Caco-2 (cell line): ENCODE data around the gene LGR6. TPM values are rescaled to one million over a fixed set of nuclear protein-coding genes. Genes with fewer than 3 reads are reported as not detected.

Experiments used
- BruUV-seq: library from RNA; stranded (reverse); fragments of 400-500 nt; replicated peaks from 2 replicates; lab custom pipeline; 2021; lab: Mats Ljungman, UMichigan
- CTCF ChIA-PET: fragments of 300-600 bp; sonication (Branson Sonifier 250); formaldehyde crosslinking; loops from one replicate; lab custom pipeline; 2022; ENCODE audit warnings: antibody characterized with exemption; lab: Charles Lee
- POLR2A ChIA-PET: fragments of 300-600 bp; sonication (Branson Sonifier 250); formaldehyde crosslinking; loops from one replicate; lab custom pipeline; 2022; ENCODE audit warnings: antibody characterized with exemption; lab: Charles Lee
- DNase-seq, 2 experiments: peaks; one replicate each; pipeline versions ENCODE4 v3.0.0 to v3.0.0-alpha.2; 2020 to 2022
- H3K27me3 ChIP-seq: replicated peaks from 2 replicates; pipeline ENCODE4 v1.6.0; 2011; ENCODE audit warnings: low read length; ENCODE audit not compliant: control insufficient read depth, insufficient read depth
- H3K36me3 ChIP-seq: 2 replicates; pipeline ENCODE4 v1.5.1; 2011; ENCODE audit warnings: low read length; ENCODE audit not compliant: control insufficient read depth, insufficient read depth
- H3K4me1 ChIP-seq: fragments of 250-450 bp; sonication (Bioruptor Pico); 2 replicates; pipeline ENCODE4 v1.5.1; 2020; ENCODE audit warnings: mild to moderate bottlenecking
- H3K4me3 ChIP-seq: 2 replicates; pipeline ENCODE4 v1.5.1; 2011; ENCODE audit warnings: low read depth, mild to moderate bottlenecking, control low read depth, low read length
- H3K9me3 ChIP-seq: fragments of 250-450 bp; sonication (Bioruptor Pico); 2 replicates; pipeline ENCODE4 v1.5.1; 2020; ENCODE audit warnings: mild to moderate bottlenecking, moderate library complexity
- H3K27ac Mint-ChIP-seq: one replicate; pipeline ENCODE4 v1.8.0; 2022; ENCODE audit warnings: mixed read lengths; ENCODE audit not compliant: unreplicated experiment
- H3K27me3 Mint-ChIP-seq: one replicate; pipeline ENCODE4 v1.8.0; 2022; ENCODE audit warnings: mixed read lengths; ENCODE audit not compliant: insufficient read depth, unreplicated experiment
- H3K36me3 Mint-ChIP-seq: one replicate; pipeline ENCODE4 v1.8.0; 2022; ENCODE audit warnings: mild to moderate bottlenecking, mixed read lengths; ENCODE audit not compliant: insufficient read depth, unreplicated experiment
- H3K4me1 Mint-ChIP-seq: one replicate; pipeline ENCODE4 v1.8.0; 2022; ENCODE audit warnings: low read depth, mixed read lengths; ENCODE audit not compliant: unreplicated experiment
- H3K4me3 Mint-ChIP-seq: one replicate; pipeline ENCODE4 v1.8.0; 2022; ENCODE audit warnings: mild to moderate bottlenecking, moderate library complexity, mixed read lengths; ENCODE audit not compliant: unreplicated experiment
- H3K9me3 Mint-ChIP-seq: one replicate; pipeline ENCODE4 v1.8.0; 2022; ENCODE audit warnings: mixed read lengths; ENCODE audit not compliant: unreplicated experiment
- CTCF ChIP-seq, 2 experiments: fragments of 200-600 bp in 1 of 2; IDR thresholded peaks; 1 replicate in 1 of 2; 2 replicates in 1 of 2; pipeline versions ENCODE4 v1.5.1 to v1.8.0; 2011 to 2022; ENCODE audit warnings: antibody characterized with exemption in 1 of 2, control low read depth in 1 of 2, inconsistent platforms in 1 of 2, low read depth in 1 of 2, low read length in 1 of 2, mild to moderate bottlenecking in 1 of 2, moderate library complexity in 1 of 2; ENCODE audit not compliant: insufficient read depth in 1 of 2, severe bottlenecking in 1 of 2, unreplicated experiment in 1 of 2
- intact Hi-C: fragments of 100-400 bp; cut with micrococcal nuclease; formaldehyde crosslinking; loops from one replicate; pipeline ENCODE4 v1.10.0; 2022; ENCODE audit not compliant: unreplicated experiment
- total RNA-seq: library from RNA; stranded (reverse); gene quantifications from 2 replicates; pipeline ENCODE4 v1.2.3, GENCODE V29; 2022

The LGR6 gene
- total RNA-seq, 1 experiment from 2014 or later, result 0.36 TPM

GRCh38 chr1:202201266-202201665 lies 7.7 kb downstream of the LGR6 start:
- no peaks in the 10 kb centered on the region for H3K27me3 Mint-ChIP-seq
- H3K27me3 ChIP-seq, result no peaks in the 10 kb centered on the region
- CTCF ChIA-PET, result interaction anchor here (1.0 kb wide), 1 partner anchor 9 kb away, joined by 3 read pairs; no protein-coding TSS in a partner anchor
- no peak overlapping the region for H3K27ac Mint-ChIP-seq
- TF ChIP-seq CTCF (IDR thresholded peaks at IDR 0.05; ENCODE audit: insufficient read depth in 1 of 2, low read depth in 1 of 2, low read length in 1 of 2, severe bottlenecking in 1 of 2, unreplicated experiment in 1 of 2), result no peak
- H3K4me3 ChIP-seq, result no peak overlapping the region
- H3K36me3 Mint-ChIP-seq, result no peaks in the 10 kb centered on the region
- no peaks in the 10 kb centered on the region for H3K36me3 ChIP-seq
- POLR2A ChIA-PET, result no interaction called here
- intact Hi-C loops, result no loop called here
- BruUV-seq, result no TSS peak
- no peak for DNase-seq
- peaks cover 8% of the 10 kb centered on the region for H3K4me1 Mint-ChIP-seq
- no peaks in the 10 kb centered on the region for H3K9me3 ChIP-seq
- no peak overlapping the region for H3K4me3 Mint-ChIP-seq
- H3K4me1 ChIP-seq, result no peaks in the 10 kb centered on the region
- H3K9me3 Mint-ChIP-seq, result no peaks in the 10 kb centered on the region

- H3K27ac Mint-ChIP-seq, result no peak overlapping the region
- Histone ChIP-seq H3K4me3 (no peak overlapping the region), H3K4me1 (no peaks in the 10 kb centered on the region), H3K9me3 (no peaks in the 10 kb centered on the region), H3K27me3 (no peaks in the 10 kb centered on the region), H3K36me3 (no peaks in the 10 kb centered on the region)
- H3K36me3 Mint-ChIP-seq, result no peaks in the 10 kb centered on the region
- ChIA-PET POLR2A (no interaction called here), CTCF (interaction anchor here (1.0 kb wide), 1 partner anchor 9 kb away, joined by 3 read pairs; no protein-coding TSS in a partner anchor)
- intact Hi-C loops, result no loop called here
- no peak overlapping the region for H3K4me3 Mint-ChIP-seq
- H3K4me1 Mint-ChIP-seq, result peaks cover 8% of the 10 kb centered on the region
- TF ChIP-seq CTCF (IDR thresholded peaks at IDR 0.05; ENCODE audit: insufficient read depth in 1 of 2, low read depth in 1 of 2, low read length in 1 of 2, severe bottlenecking in 1 of 2, unreplicated experiment in 1 of 2), result no peak
- DNase-seq, result no peak
- BruUV-seq, result no TSS peak
- H3K9me3 Mint-ChIP-seq, result no peaks in the 10 kb centered on the region
- H3K27me3 Mint-ChIP-seq, result no peaks in the 10 kb centered on the region
Observed at GRCh38 chr1:202201971-202202370, 8.4 kb downstream of the LGR6 start.

- Histone ChIP-seq H3K4me1 (no peaks in the 10 kb centered on the region), H3K4me3 (no peak overlapping the region), H3K27me3 (no peaks in the 10 kb centered on the region), H3K36me3 (no peaks in the 10 kb centered on the region), H3K9me3 (no peaks in the 10 kb centered on the region)
- no peaks in the 10 kb centered on the region for H3K27me3 Mint-ChIP-seq
- peaks cover 7% of the 10 kb centered on the region for H3K4me1 Mint-ChIP-seq
- no peak overlapping the region for H3K4me3 Mint-ChIP-seq
- H3K9me3 Mint-ChIP-seq, result no peaks in the 10 kb centered on the region
- ChIA-PET CTCF (no interaction called here), POLR2A (no interaction called here)
- no peak for TF ChIP-seq CTCF (IDR thresholded peaks at IDR 0.05; ENCODE audit: insufficient read depth in 1 of 2, low read depth in 1 of 2, low read length in 1 of 2, severe bottlenecking in 1 of 2, unreplicated experiment in 1 of 2)
- no peaks in the 10 kb centered on the region for H3K36me3 Mint-ChIP-seq
- no TSS peak for BruUV-seq
- no peak overlapping the region for H3K27ac Mint-ChIP-seq
- no peak for DNase-seq
- intact Hi-C loops, result no loop called here
Observed at GRCh38 chr1:202202500-202203168, 9.0 kb downstream of the LGR6 start.
